ENCODE results near the gene FOXR2.

The FOXR2 gene

DNA sequence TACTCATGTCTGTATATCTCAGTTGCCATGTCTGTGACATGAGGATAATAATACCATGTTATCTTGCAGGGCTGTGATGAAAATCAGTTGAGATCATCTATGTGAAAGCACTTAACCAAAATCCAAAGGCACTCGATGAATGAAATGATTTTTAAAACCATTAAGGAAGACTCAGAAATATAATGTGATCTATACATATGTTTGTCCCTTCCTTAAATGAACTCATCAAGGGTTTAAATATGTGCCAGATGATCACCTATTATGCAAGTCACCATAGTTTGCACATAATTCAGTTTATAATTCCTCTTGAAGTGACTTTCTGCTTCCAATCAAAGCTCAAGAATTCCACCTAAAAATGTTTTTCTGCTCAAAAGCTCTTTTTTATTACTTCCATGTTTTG, at the start of gene FOXR2:
FOXR2 (plus strand) TSS at position 301 of the 400 bp plus-strand sequence. CDS start 312 bp downstream, outside the sequence.
- DNase-seq: no peak

DNA sequence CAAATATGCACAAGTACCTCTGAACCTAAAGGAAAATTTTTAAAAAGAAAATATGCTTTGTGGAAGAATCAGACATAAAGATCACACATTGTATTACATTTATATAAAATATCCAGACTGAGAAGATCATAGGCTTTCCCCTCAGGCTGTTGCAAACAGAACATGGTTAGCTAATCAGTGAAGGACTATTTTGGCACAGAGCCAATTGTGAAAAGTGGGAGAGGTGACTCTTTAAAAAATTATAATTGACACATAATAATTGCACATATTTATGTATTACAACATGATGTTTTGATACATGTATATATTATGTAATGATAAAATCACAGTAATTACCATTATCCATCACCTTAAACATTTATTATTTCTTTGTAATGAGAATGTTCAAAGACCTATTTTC, 44.1 kb upstream of the FOXR2 start:
- no peak for DNase-seq

DNA sequence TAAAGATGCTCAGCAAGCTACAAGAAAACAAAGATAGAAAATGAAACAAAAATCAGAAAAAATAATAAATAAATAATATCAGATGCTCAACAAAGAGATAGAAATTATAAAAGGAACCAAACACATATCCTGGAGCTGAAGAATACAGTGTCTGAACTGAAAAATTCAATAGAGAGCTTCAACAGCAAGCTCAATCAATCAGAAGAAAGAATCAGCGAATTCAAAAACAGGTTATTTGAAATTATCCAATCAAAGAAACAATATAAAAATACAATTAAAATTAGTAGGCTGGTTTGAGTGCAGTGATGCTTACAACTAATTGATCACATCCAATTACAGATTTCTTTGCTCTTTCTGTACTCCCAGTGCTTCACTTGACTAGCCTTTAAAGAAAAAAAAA, 40.8 kb upstream of the FOXR2 start:
- no peak for DNase-seq

DNA sequence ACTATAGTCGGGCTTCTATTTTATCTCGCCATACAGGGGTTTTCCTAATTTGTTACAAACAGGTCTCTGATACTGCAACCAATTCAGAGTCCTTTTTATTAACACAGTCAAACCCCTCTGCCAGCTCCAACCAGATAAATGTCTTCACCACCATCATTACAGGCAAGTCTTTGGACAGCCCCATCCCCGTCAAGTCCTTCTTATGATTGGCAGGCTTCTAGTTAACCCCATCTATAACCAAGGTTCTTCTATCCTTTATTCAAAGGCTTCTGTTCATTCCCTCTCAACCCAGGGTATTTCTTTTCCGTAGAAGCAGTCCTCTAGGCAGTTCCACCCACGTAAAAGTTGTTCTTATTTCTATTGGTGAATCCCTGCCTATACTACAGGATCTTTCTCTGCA, 29.9 kb upstream of the FOXR2 start:
- DNase-seq: no peak

- no peak for DNase-seq
These were observed 29.4 kb upstream of the FOXR2 start for GRCh38 chrX:55593756-55594257.

- no peak for DNase-seq
These were observed 24.9 kb upstream of the FOXR2 start for GRCh38 chrX:55598333-55598732.

DNA sequence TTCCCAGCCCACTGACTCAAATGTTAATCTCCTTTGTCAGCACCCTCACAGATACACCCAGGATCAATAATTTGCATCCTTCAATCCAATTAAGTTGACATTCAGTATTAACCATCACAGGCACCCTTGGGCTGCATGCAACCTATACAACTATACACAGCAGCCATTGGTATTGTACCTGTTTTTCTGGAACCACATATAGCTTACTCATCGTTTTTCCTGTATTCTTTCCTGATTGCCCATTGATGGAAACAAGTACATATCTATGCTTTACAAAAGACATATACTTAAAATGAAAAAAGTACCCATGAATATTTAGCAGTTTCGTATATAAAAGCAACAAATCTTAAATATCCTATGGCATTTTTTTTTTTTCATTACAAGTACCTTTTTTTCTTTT, 3.7 kb upstream of the FOXR2 start:
- DNase-seq: no peak

GRCh38 chrX:55624403-55624802, 1.2 kb downstream of the FOXR2 start:
- no peak for DNase-seq

GRCh38 chrX:55636109-55636508, 12.9 kb downstream of the FOXR2 start:
- DNase-seq: no peak

DNA sequence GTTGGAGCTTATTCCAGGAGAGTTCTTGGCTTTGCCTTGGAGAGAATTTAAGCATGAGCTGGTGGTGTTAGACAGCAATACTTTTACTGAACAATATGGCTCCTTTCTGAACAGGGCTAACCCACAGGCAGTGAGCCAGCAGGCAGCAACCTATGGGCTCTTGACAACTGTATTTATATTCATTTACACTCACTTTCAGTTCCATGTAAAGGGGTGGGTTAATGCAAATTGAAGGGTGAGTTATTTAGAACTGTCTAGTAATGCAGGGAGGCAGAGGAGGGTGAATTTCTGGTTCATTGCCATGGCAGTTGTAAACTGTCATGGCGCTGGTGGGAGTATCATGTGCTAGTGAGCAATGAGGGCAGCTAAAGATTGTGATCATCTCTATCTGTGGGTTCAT, 15.7 kb downstream of the FOXR2 start:
- no peak for DNase-seq

GRCh38 chrX:55640854-55641253, 17.7 kb downstream of the FOXR2 start:
- no peak for DNase-seq

DNA sequence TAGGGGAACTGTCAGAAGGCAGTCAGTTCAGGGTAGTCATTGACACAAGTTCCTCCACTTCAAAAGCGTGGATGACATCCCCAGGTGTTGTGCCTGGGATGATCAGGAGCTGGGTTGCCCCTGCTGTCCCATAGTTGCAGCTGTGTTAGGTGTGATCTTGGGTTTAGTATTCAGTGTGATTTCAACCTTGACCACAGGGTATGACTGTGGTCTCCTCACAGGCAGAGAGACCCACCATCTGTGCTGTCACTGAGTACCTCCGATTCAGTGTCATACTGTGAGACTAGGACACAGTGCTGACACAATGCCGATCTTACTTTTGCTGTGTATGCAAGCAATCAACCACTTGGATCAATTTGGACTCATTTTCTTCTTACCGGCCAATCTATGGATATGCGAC, 25.2 kb downstream of the FOXR2 start:
- DNase-seq: no peak

GRCh38 chrX:55659931-55660330, 36.7 kb downstream of the FOXR2 start:
- no peak for DNase-seq

GRCh38 chrX:55663584-55663983, 40.4 kb downstream of the FOXR2 start:
- no peak for DNase-seq

GRCh38 chrX:55668084-55668483, 44.9 kb downstream of the FOXR2 start:
- DNase-seq: no peak
